NOMO-1 (cell line): Measurements from ENCODE around the gene L3HYPDH.
A peak's percentile ranks its signal among the peaks of the same experiment; 100 is the strongest.
"Not testable (repeated sequence)": the region's sequence is repeated elsewhere in the genome, so short reads cannot be mapped to it uniquely, and the experiment has no call there.

ENCODE experiments used
- DNase-seq, 2 experiments: peaks; one replicate each; lab custom pipeline; 2025; ENCODE audit not compliant: unreplicated experiment in 2 of 2; lab: John Stamatoyannopoulos, UW

Gene L3HYPDH

GRCh38 chr14:59480166-59480565, 4.0 kb downstream of the L3HYPDH start:
- DNase-seq = no peak

DNA sequence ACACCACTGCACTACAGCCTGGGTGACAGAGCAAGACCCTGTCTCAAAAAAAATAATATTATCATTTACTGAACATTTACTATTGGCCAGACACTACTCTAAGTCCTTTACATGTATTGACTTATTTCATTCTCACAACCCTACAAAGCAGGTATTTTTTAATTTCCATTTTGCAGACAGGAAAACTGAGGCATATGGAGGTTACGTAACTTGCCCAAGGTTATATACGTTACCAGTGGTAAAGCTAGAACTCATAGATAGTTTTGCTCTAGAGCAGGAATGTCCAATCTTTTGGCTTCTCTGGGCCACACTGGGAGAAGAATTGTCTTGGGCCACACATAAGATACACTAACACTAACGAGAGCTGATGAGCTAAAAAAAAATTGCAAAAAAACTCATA, 5.7 kb downstream of the L3HYPDH start:
- no peak for DNase-seq

- no peak for DNase-seq
Observed at GRCh38 chr14:59475709-59476108, 8.5 kb downstream of the L3HYPDH start.

DNA sequence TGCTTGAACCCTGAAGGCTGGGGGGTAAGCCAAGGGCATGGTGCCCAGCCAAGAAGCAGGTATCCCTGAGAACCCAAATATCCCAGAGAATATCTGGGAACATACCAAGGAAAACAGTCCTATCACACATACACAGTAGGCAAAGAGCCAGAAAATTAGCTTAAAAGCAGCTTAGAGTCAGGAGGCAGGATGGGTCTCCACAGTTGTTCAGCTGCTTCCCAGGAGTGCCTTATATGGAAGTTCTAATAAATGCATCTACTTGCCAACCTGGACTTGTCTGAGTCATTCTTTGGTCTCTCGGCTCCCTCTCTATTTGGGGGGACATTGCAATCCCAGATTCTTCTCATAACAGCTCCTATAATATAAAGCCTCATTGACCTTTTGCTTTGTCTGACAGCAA, 10.0 kb downstream of the L3HYPDH start:
- no peak for DNase-seq

- no peak for DNase-seq
Observed at GRCh38 chr14:59465316-59466135, 18.7 kb downstream of the L3HYPDH start, which contains the start of gene GPR135. Gene GPR135 (minus strand): TSS chr14:59465380. CDS start chr14:59465226, 154 bp downstream.

- DNase-seq = no peak
Observed at GRCh38 chr14:59464486-59465315, 19.5 kb downstream of the L3HYPDH start.

DNA sequence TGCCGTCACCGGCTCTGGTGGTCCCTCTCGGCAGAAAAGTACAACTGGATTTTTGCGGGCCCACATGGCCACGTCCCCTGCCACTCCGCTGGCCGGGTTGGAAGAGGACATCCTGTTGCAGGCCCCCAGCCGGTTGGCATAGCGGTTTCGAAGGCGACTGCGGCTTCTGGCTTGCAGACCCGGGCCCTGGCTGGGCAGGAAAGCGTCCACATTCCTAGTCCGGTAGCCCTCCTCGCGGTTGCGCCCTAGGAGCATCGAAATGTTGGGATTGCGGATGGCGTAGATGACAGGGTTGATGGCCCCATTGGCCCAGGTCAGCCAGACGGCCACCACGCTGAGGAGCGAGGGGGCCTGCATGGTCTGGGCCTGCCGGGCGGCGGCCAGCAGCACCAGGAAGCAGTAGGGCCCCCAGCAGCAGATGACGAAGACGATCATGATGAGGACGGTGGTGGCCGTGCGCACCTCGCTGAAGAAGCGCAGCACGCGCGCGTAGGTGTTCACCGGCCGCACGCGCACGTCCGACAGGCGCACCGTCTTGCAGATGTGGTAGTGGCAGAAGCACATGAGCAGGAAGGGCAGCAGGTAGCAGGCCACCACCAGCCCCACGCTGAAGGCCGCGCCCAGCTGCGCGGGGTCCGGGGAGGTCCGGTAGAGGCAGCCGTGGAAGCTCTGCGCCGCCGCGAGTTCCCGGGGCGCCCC, 20.3 kb downstream of the L3HYPDH start:
- no peak for DNase-seq

GRCh38 chr14:59461891-59462290, 22.3 kb downstream of the L3HYPDH start:
- no peak for DNase-seq

GRCh38 chr14:59460378-59460777, 23.8 kb downstream of the L3HYPDH start:
- DNase-seq = no peak

DNA sequence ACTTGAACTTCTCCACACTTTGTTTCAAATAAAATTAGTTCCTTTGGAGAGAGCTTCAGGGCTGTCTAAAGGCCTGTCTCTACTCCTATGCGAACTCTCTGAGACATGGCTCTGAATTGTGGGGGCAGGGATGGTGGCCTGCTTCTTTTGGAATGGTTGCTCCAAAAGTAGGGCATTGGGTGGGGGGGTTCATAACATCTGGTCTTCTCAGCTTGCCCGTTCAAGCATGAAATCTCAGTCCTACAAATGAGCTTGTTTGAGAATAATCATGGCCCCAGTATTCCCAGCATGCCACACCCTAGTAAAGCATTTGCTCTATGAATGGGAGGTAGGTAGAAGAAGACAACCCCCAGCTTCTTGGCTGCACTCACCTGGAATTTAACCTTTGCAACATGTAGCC, 25.7 kb downstream of the L3HYPDH start:
- no peak for DNase-seq

GRCh38 chr14:59455411-59455810, 28.8 kb downstream of the L3HYPDH start:
- DNase-seq = no peak

GRCh38 chr14:59454139-59454538, 30.1 kb downstream of the L3HYPDH start:
- DNase-seq = no peak

DNA sequence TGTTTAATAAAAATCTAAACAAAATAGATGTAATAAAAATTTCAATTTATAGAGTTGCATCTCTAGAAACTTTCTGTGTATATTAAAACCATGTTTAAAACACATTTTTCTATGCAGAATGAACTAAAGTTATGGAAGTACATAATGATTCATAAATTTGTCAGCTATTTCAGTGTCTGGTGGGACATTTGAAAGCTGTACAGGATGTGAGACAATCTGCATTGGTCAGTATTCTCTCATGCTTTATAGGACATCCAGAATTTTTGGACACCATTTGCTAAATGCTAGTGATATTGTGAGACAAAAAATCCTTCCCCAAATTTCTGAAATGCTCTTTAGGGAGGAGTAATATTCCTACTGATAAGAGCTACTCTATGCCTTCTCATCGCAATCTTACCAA, 32.4 kb downstream of the L3HYPDH start:
- DNase-seq = no peak

DNA sequence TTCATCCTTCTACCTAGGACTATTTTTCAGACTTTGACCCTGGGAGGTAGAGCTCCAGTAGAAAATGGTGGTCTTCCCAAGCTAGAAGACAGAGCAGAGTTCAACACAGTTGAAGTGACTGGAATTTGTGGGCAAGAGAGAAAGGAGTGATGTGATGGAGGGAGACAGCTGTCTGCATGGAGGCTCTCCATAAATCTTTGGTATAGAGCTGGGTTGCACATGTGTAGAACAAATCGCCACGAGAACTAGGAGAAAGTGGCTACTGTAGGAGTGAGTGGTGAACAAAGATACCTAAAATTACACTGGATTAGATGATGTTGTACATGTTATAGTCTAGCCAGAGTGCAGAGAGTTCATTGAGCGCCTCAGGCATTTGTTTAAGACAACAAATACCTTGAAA, 33.5 kb downstream of the L3HYPDH start:
- DNase-seq = no peak

GRCh38 chr14:59448673-59449072, 35.5 kb downstream of the L3HYPDH start:
- DNase-seq = not testable (repeated sequence)

GRCh38 chr14:59439256-59439965, 44.8 kb downstream of the L3HYPDH start:
- DNase-seq = peak in 1 of 2 experiments; percentile 54

- peak in 1 of 2 experiments; percentile 35 for DNase-seq
Observed at GRCh38 chr14:59438195-59438647, 46.0 kb downstream of the L3HYPDH start.

DNA sequence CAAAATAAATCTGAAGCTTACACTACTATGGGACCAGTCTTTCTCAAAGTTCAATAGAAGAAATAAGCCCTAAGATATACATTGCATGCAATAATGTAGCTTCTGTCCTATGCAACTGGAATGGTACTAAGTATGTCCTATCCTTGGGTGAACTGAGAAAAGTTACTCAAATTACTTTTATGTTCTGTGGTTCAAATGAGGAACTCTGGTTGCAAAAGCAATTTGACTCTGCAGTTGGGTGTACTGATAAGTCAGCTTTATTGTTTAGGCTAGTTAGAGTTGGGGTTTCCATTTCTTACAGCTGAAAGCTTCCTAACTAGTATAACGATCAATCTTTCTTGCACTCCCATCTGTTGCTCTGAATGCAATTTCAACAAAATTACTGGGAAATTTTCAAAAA, 48.2 kb downstream of the L3HYPDH start:
- peak; percentile 36 to 91 for DNase-seq

DNA sequence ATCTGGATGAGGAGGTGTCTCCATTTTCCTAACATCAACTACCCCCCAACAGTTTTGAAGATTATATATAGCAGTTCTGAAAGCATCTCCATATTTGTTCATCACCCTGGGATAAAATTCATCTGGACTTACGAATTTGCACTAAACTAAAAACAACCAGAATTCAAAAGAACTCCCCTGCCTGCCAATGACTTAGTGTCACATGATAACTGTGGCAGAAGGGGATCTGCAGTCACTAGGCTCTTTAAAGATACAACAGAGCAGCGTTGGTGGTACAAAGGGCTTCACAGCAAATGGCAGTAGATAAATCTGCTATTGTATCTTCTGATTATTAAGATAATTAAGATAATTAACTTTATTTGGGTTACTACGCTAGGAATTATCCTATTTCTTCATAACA, 49.1 kb downstream of the L3HYPDH start:
- DNase-seq = no peak

DNA sequence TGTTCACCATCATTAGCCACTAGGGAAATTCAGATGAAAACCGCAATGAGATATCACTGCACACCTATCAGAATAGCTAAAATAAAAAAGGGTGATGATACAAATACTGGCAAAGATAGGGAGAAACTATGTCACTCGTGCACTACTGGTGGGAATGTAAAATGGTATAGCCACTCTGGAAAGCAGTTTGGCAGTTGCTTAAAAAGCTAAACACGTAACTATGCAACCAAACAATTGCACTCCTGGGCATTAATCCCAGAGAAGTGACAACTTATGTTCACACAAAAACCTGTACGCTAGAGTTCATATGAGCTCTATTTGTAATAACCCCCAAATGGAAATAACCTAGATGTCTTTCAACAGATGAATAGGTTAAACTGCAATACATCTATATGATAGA, 54.4 kb downstream of the L3HYPDH start:
- no peak for DNase-seq
